Heart right ventricle (tissue), 16 donors: Measurements from ENCODE around the gene FAAH. TPM values are rescaled to one million over a fixed set of nuclear protein-coding genes. Genes with fewer than 3 reads are reported as not detected.

ENCODE experiments used
- ATAC-seq, 8 donors: fragments of 200-7000 bp; cut with Tn5 transposase; one replicate each; pipeline ENCODE4 v1.9.1; 2020; ENCODE audit warnings: mild to moderate bottlenecking in 8 of 8, moderate library complexity in 8 of 8, moderate number of reproducible peaks in 1 of 8
- DNase-seq, 2 donors: peaks; one replicate each; pipeline ENCODE4 v3.0.0-alpha.2; 2020
- H3K27ac ChIP-seq, 10 donors: fragments of 200-600 bp; sonication (generic) in 2 of 10; one replicate each; pipeline versions ENCODE4 v1.5.0 to v1.8.0; 2020 to 2022; ENCODE audit warnings: mild to moderate bottlenecking in 3 of 10
- H3K27me3 ChIP-seq, 7 donors: fragments of 200-600 bp; one replicate each; pipeline ENCODE4 v1.8.0; 2021 to 2022; ENCODE audit warnings: mild to moderate bottlenecking in 2 of 7
- H3K36me3 ChIP-seq, 9 donors: fragments of 200-600 bp; sonication (generic) in 1 of 9; one replicate each; pipeline versions ENCODE4 v1.5.0 to v1.8.0; 2020 to 2022; ENCODE audit warnings: mild to moderate bottlenecking in 2 of 9
- H3K4me1 ChIP-seq, 9 donors: fragments of 200-600 bp; sonication (generic) in 1 of 9; one replicate each; pipeline versions ENCODE4 v1.5.0 to v1.8.0; 2020 to 2022; ENCODE audit warnings: mild to moderate bottlenecking in 4 of 9
- H3K4me3 ChIP-seq, 10 donors: fragments of 200-600 bp; sonication (generic) in 2 of 10; one replicate each; pipeline versions ENCODE4 v1.5.0 to v1.8.0; 2020 to 2022; ENCODE audit warnings: mild to moderate bottlenecking in 7 of 10, moderate library complexity in 2 of 10
- H3K9me3 ChIP-seq, 11 donors: fragments of 200-600 bp in 10 of 11; sonication (generic) in 2 of 11; one replicate each; pipeline versions ENCODE4 v1.5.0 to v1.8.0; 2013 to 2022; ENCODE audit warnings: mild to moderate bottlenecking in 2 of 11, control low read depth in 1 of 11, moderate library complexity in 1 of 11
- CTCF ChIP-seq, 9 donors: fragments of 200-600 bp; sonication (generic) in 2 of 9; IDR thresholded peaks; one replicate each; pipeline versions ENCODE4 v1.5.0 to v1.8.0; 2021 to 2022; ENCODE audit warnings: antibody characterized with exemption in 9 of 9, mild to moderate bottlenecking in 5 of 9, moderate library complexity in 1 of 9
- WGBS, 2 donors: extraction: QIAGEN DNeasy Blood & Tissue Kit; methylation state at CpG; one replicate each; pipeline ENCODE4 v1.1.7; 2013; ENCODE audit warnings: inconsistent platforms in 1 of 2; 5-methylcytosine and 5-hydroxymethylcytosine counted together
- intact Hi-C, 10 donors: fragments of 100-400 bp; cut with DNase I; formaldehyde crosslinking; loops; one replicate each; pipeline versions ENCODE4 v1.11.1 to v1.14.2; 2022
- polyA plus RNA-seq, 2 donors: library from polyadenylated mRNA; stranded (reverse); fragments of 200-250 nt; gene quantifications; one replicate each; pipeline ENCODE4 v1.2.3, GENCODE V29; 2013
- total RNA-seq, 10 donors: library from RNA; stranded (reverse); fragmentation: NEBNext Ultra II Directional in 3 of 10; extraction: Animal tissue kit (Norgen Biotek cat#: 25700) in 3 of 10; gene quantifications; one replicate each; pipeline versions ENCODE4 v1.2.1 to v1.2.4, GENCODE V29; 2021 to 2023
- donor health status: Arrhythmogenic right ventricular cardiomyopathy.
- donor health status: ischemic (EF 13 %, LVEDD 7.1; RV severe dilation, severe dysfunction).
- donor health status: healthy with polysubstance abuse.
- donor health status: DM: no; HTN: yes; CAD: no.
- donor health status: DM: no; HTN: no; CAD: no.
- donor health status: ischemic (EF 25% LVEDD 6.9; RV normal size, moderate dysfunction).
- donor health status: ischemic (EF 25% LVEDD 5.7; RV mildly dilated, moderate dysfunction).
- donor health status: healthy.
- donor health status: DM: yes; HTN: yes; CAD: no.
- donor health status: Ischemic cardiomyopathy.
- donor health status: ischemic (EF 35%, LVEDD 5.7; RV mildly dilated, moderate dysfunction).
- donor health status: nonischemic (EF 11% LVEDD 7.7; RV severe dilation, severe dysfunction).
- donor health status: DM: yes; HTN: yes; CAD: no.
- donor health status: PGD.
- donor health status: ischemic (EF 29% LVEDD 5.4; RV normal size, mild dysfunction).
- donor health status: nonischemic (EF 23%, LVEDD 6.1; RV moderate dilation, normal function).

The FAAH gene
- total and polyA plus RNA-seq, 12 donors: 1.8 to 16.4 (median 3.1) TPM

GRCh38 chr1:46437723-46438122 lies 43.6 kb downstream of the FAAH start:
- H3K27me3 ChIP-seq: peaks cover 0 to 22% (median 0%) of the 10 kb centered on the region in 7 donors
- no peak overlapping the region for H3K4me3 ChIP-seq
- no peak for DNase-seq
- no peak overlapping the region for H3K27ac ChIP-seq
- no peak for ATAC-seq
- WGBS, 2 donors: 55 to 57% methylated on average over 4 of the region's 4 CpGs
- no peaks in the 10 kb centered on the region for H3K9me3 ChIP-seq
- H3K4me1 ChIP-seq: peaks cover 0 to 5% (median 0%) of the 10 kb centered on the region in 9 donors
- no peak for TF ChIP-seq CTCF (IDR thresholded peaks at IDR 0.05)
- no peaks in the 10 kb centered on the region for H3K36me3 ChIP-seq
- intact Hi-C loops: no loop called here

GRCh38 chr1:46438346-46438745 lies 44.2 kb downstream of the FAAH start:
- DNase-seq: no peak
- no peak for ATAC-seq
- no peak for TF ChIP-seq CTCF (IDR thresholded peaks at IDR 0.05)
- H3K4me3 ChIP-seq: no peak overlapping the region
- peaks cover 0 to 9% (median 3%) of the 10 kb centered on the region in 9 donors for H3K4me1 ChIP-seq
- no peaks in the 10 kb centered on the region for H3K9me3 ChIP-seq
- 89 to 95% methylated on average over 6 of the region's 6 CpGs for WGBS, 2 donors
- no peaks in the 10 kb centered on the region for H3K36me3 ChIP-seq
- intact Hi-C loops: no loop called here
- H3K27ac ChIP-seq: no peak overlapping the region
- H3K27me3 ChIP-seq: peaks cover 0 to 22% (median 0%) of the 10 kb centered on the region in 7 donors

GRCh38 chr1:46440478-46440877 lies 46.4 kb downstream of the FAAH start:
- intact Hi-C loops: loop anchor here in 5 of 10 donors (2.0 to 10.0 kb wide), 2 partner anchors 34 to 284 kb away; no protein-coding TSS in a partner anchor
- no peak for DNase-seq
- H3K27me3 ChIP-seq: peaks cover 0 to 24% (median 0%) of the 10 kb centered on the region in 7 donors

More at GRCh38 chr1:46440478-46440877, 46.4 kb downstream of the FAAH start:
- 93 to 95% methylated on average over 2 of the region's 2 CpGs for WGBS, 2 donors
- no peaks in the 10 kb centered on the region for H3K9me3 ChIP-seq
- no peak overlapping the region for H3K4me3 ChIP-seq
- H3K36me3 ChIP-seq: no peaks in the 10 kb centered on the region
- H3K27ac ChIP-seq: no peak overlapping the region
- H3K4me1 ChIP-seq: peaks cover 0 to 9% (median 3%) of the 10 kb centered on the region in 9 donors
- ATAC-seq: no peak
- no peak for TF ChIP-seq CTCF (IDR thresholded peaks at IDR 0.05)
